HCT116 (cell line): ENCODE data around the gene UBASH3B. TPM values are rescaled to one million over a fixed set of nuclear protein-coding genes. Genes with fewer than 3 reads are reported as not detected.

Experiments used
- ATAC-seq: fragments of 200-7000 bp; cut with Tn5 transposase; 2 replicates; pipeline ENCODE4 v1.9.1; 2020; ENCODE audit warnings: mild to moderate bottlenecking, moderate library complexity
- BruUV-seq: library from RNA; stranded (reverse); fragments of 400-500 nt; replicated peaks from 2 replicates; lab custom pipeline; 2021; lab: Mats Ljungman, UMichigan
- CTCF ChIA-PET: fragments of 300-600 bp; sonication (Branson Sonifier 250); formaldehyde crosslinking; loops from one replicate; lab custom pipeline; 2021; ENCODE audit warnings: antibody characterized with exemption; lab: Charles Lee
- POLR2A ChIA-PET: fragments of 300-600, 350-600 bp; sonication (Branson Sonifier 250); formaldehyde crosslinking; loops from one replicate; lab custom pipeline; 2021; ENCODE audit warnings: antibody characterized with exemption; lab: Charles Lee
- RAD21 ChIA-PET, 2 experiments: fragments of 300-600 bp; sonication (Branson Sonifier 250); formaldehyde crosslinking; loops; one replicate each; lab custom pipeline; 2023; ENCODE audit warnings: low total read pairs in 2 of 2; ENCODE audit not compliant: uncharacterized antibody in 2 of 2, unreplicated experiment in 2 of 2, low non-redundant PET in 1 of 2; lab: Charles Lee
- DNase-seq: peaks from one replicate; pipeline ENCODE4 v3.0.0-alpha.2; 2010; ENCODE audit warnings: low read depth, low spot score
- H2AFZ ChIP-seq: fragments of 200-600 bp; shearing (Covaris generic), sonication (generic); 2 replicates; pipeline ENCODE4 v1.6.1; 2017; ENCODE audit warnings: low read depth, mixed run types, mixed read lengths, antibody characterized with exemption, low read length; ENCODE audit not compliant: poor library complexity, severe bottlenecking
- H3K27ac ChIP-seq: 2 replicates; pipeline ENCODE4 v1.5.1; 2012; ENCODE audit warnings: low read depth, low read length
- H3K27me3 ChIP-seq: fragments of 200-600 bp; sonication (generic); 2 replicates; pipeline ENCODE4 v1.6.1; 2016; ENCODE audit warnings: mixed run types, low read length, mixed read lengths; ENCODE audit not compliant: insufficient read depth
- H3K36me3 ChIP-seq, 2 experiments: fragments of 200-500 bp in 1 of 2; fragments of 200-600 bp in 1 of 2; sonication (Bioruptor generic) in 1 of 2; sonication (generic) in 1 of 2; 2 replicates each; pipeline versions ENCODE4 v1.5.1 to v1.6.1; 2014 to 2016; ENCODE audit warnings: low read length in 2 of 2, inconsistent platforms in 1 of 2, mixed read lengths in 1 of 2, mixed run types in 1 of 2; ENCODE audit not compliant: insufficient read depth in 2 of 2, control insufficient read depth in 1 of 2
- H3K4me1 ChIP-seq, 2 experiments: fragments of 200-600 bp in 1 of 2; sonication (generic) in 1 of 2; 2 replicates each; pipeline versions ENCODE4 v1.5.1 to v1.6.1; 2012 to 2017; ENCODE audit warnings: low read length in 2 of 2, inconsistent platforms in 1 of 2, mild to moderate bottlenecking in 1 of 2, mixed read lengths in 1 of 2, mixed run types in 1 of 2, moderate library complexity in 1 of 2; ENCODE audit not compliant: insufficient read depth in 2 of 2, control insufficient read depth in 1 of 2
- H3K4me2 ChIP-seq: fragments of 200-600 bp; sonication (generic); 2 replicates; pipeline ENCODE4 v1.6.1; 2017; ENCODE audit warnings: mixed run types, low read length, mixed read lengths
- H3K4me3 ChIP-seq, 2 experiments: fragments of 200-600 bp in 1 of 2; sonication (generic) in 1 of 2; replicated peaks in 1 of 2; 2 replicates each; pipeline ENCODE4 v1.5.1; 2011 to 2016; ENCODE audit warnings: low read length in 2 of 2, control low read depth in 1 of 2, low read depth in 1 of 2, mild to moderate bottlenecking in 1 of 2, mixed read lengths in 1 of 2, mixed run types in 1 of 2
- H3K79me2 ChIP-seq: fragments of 200-600 bp; sonication (generic); 2 replicates; pipeline ENCODE4 v1.6.1; 2017; ENCODE audit warnings: mild to moderate bottlenecking, mixed run types, low read length, moderate library complexity, mixed read lengths; ENCODE audit not compliant: insufficient read depth
- H3K9ac ChIP-seq: fragments of 200-600 bp; sonication (generic); 2 replicates; pipeline ENCODE4 v1.6.1; 2016; ENCODE audit warnings: low read length, mixed read lengths
- H3K9me2 ChIP-seq: fragments of 200-600 bp; sonication (generic), shearing (Covaris generic); 2 replicates; pipeline ENCODE4 v1.6.1; 2017; ENCODE audit warnings: mixed run types, mild to moderate bottlenecking, moderate library complexity; ENCODE audit not compliant: insufficient read depth
- H3K9me3 ChIP-seq, 2 experiments: fragments of 200-500 bp in 1 of 2; fragments of 200-600 bp in 1 of 2; sonication (Bioruptor generic) in 1 of 2; sonication (generic) in 1 of 2; 2 replicates each; pipeline ENCODE4 v1.6.1; 2014 to 2017; ENCODE audit warnings: low read length in 2 of 2, mixed read lengths in 2 of 2, inconsistent platforms in 1 of 2, low read depth in 1 of 2, mild to moderate bottlenecking in 1 of 2, mixed run types in 1 of 2, moderate library complexity in 1 of 2; ENCODE audit not compliant: control insufficient read depth in 1 of 2, insufficient read depth in 1 of 2
- H4K20me1 ChIP-seq: fragments of 200-600 bp; sonication (generic), shearing (Covaris generic); 2 replicates; pipeline ENCODE4 v1.6.1; 2017; ENCODE audit warnings: mixed run types, mild to moderate bottlenecking, moderate library complexity; ENCODE audit not compliant: insufficient read depth
- ATF3 ChIP-seq: IDR thresholded peaks from 2 replicates; pipeline ENCODE4 v1.6.1; 2012
- CEBPB ChIP-seq: IDR thresholded peaks from 2 replicates; pipeline ENCODE4 v1.6.1; 2012; ENCODE audit warnings: low read depth
- CTCF ChIP-seq, 3 experiments: fragments of 200-600 bp in 1 of 3; sonication (generic) in 1 of 3; IDR thresholded peaks in 2 of 3; conservative IDR thresholded peaks in 1 of 3; 2 replicates each; pipeline ENCODE4 v1.5.1; 2012 to 2017; ENCODE audit warnings: low read depth in 2 of 3, low read length in 2 of 3, antibody characterized with exemption in 1 of 3, borderline replicate concordance in 1 of 3, control low read depth in 1 of 3, mild to moderate bottlenecking in 1 of 3, mixed read lengths in 1 of 3, mixed run types in 1 of 3, moderate library complexity in 1 of 3; ENCODE audit not compliant: insufficient read depth in 1 of 3
- EZH2 ChIP-seq: fragments of 200-600 bp; sonication (generic); IDR thresholded peaks from 2 replicates; pipeline ENCODE4 v1.6.1; 2017; ENCODE audit warnings: antibody characterized with exemption, mixed run types
- RAD21 ChIP-seq: IDR thresholded peaks from 2 replicates; pipeline ENCODE4 v1.6.1; 2012; ENCODE audit warnings: low read depth, mild to moderate bottlenecking
- SIN3A ChIP-seq: IDR thresholded peaks from 2 replicates; pipeline ENCODE4 v1.6.1; 2012; ENCODE audit warnings: low read depth
- SP1 ChIP-seq: IDR thresholded peaks from 2 replicates; pipeline ENCODE4 v1.6.1; 2012; ENCODE audit warnings: low read depth
- SRF ChIP-seq: IDR thresholded peaks from 2 replicates; pipeline ENCODE4 v1.6.1; 2012; ENCODE audit warnings: low read depth
- ZFX ChIP-seq: fragments of 450-650 bp; IDR thresholded peaks from 2 replicates; pipeline ENCODE4 v1.6.1; 2017
- intact Hi-C: fragments of 100-400 bp; cut with micrococcal nuclease; formaldehyde crosslinking; loops from 2 replicates; pipeline ENCODE4 v1.10.0; 2022
- total RNA-seq: library from RNA; stranded (reverse); gene quantifications from one replicate; pipeline ENCODE4 v1.2.1, GENCODE V29; 2021; ENCODE audit not compliant: unreplicated experiment

UBASH3B gene
- total RNA-seq, 1 experiment from 2014 or later, result 40.3 TPM

DNA sequence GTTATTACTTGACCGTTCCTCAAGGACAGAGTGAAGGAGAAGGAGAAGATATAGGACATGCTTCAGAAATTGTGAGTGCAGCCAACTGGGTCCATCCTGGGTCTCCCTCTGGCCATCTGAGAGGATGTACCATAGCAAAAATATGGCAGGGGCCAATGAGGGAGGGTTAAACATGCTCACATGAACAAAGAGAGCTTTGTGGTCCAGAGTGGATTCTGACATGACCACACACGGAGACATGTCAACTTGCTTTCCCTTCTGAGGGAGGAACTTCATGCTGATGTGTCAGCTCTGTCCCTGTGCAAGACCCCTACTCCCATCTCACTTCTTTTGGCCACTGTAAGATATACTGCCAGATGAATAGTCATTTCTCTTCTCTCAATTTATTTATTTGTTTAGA lies 3.0 kb upstream of the UBASH3B start:
- RAD21 ChIA-PET, result no interaction called here
- no peak overlapping the region for H3K4me2 ChIP-seq
- no peaks in the 10 kb centered on the region for H3K9me2 ChIP-seq
- no TSS peak for BruUV-seq
- intact Hi-C loops, result no loop called here
- POLR2A ChIA-PET, result no interaction called here
- no peak overlapping the region for H3K4me3 ChIP-seq
- no peaks in the 10 kb centered on the region for H4K20me1 ChIP-seq
- DNase-seq, result no peak
- TF ChIP-seq EZH2, result no peak
- TF ChIP-seq ZFX, result no peak
- TF ChIP-seq CEBPB, result no peak
- TF ChIP-seq SRF, result no peak
- TF ChIP-seq ATF3, result no peak
- TF ChIP-seq SIN3A, result no peak
- no peak for TF ChIP-seq CTCF (IDR thresholded peaks at IDR 0.05 in 2 of 3, conservative IDR thresholded peaks at IDR 0.05 in 1 of 3; ENCODE audit: borderline replicate concordance in 1 of 3, insufficient read depth in 1 of 3, low read depth in 2 of 3, low read length in 2 of 3)
- TF ChIP-seq RAD21, result no peak
- TF ChIP-seq SP1, result no peak
- TF ChIP-seq, all 23 proteins: peak for 0
- no peak for ATAC-seq
- Histone ChIP-seq H3K79me2 (peaks cover 11% of the 10 kb centered on the region), H3K36me3 (no peaks in the 10 kb centered on the region), H3K9me3 (no peaks in the 10 kb centered on the region), H2AFZ (no peak overlapping the region), H3K27me3 (no peaks in the 10 kb centered on the region), H3K9ac (no peak overlapping the region), H3K4me1 (peaks cover 9 to 27% of the 10 kb centered on the region in 2 experiments; a peak in 3 of 4 replicates), H3K27ac (no peak overlapping the region)
- CTCF ChIA-PET, result no interaction called here
